GM20431 (cell line): ENCODE measurements around the gene PRKCB.

Source experiments
- in situ Hi-C: fragments of 300-500 bp; cut with MseI, MboI; formaldehyde crosslinking; loops from one replicate; pipeline ENCODE4 v1.15.0; 2020; ENCODE audit warnings: low sequenced_read_pairs; ENCODE audit not compliant: unreplicated experiment

PRKCB gene

GRCh38 chr16:23959072-23959751 lies 123.4 kb downstream of the PRKCB start:
- in situ Hi-C loops, result no loop called here

GRCh38 chr16:23959752-23960072 lies 123.9 kb downstream of the PRKCB start:
- in situ Hi-C loops, result no loop called here

- in situ Hi-C loops, result no loop called here
Observed at GRCh38 chr16:23960081-23960885, 124.5 kb downstream of the PRKCB start.

- in situ Hi-C loops, result no loop called here
Observed at GRCh38 chr16:23962001-23962400, 126.2 kb downstream of the PRKCB start.

DNA sequence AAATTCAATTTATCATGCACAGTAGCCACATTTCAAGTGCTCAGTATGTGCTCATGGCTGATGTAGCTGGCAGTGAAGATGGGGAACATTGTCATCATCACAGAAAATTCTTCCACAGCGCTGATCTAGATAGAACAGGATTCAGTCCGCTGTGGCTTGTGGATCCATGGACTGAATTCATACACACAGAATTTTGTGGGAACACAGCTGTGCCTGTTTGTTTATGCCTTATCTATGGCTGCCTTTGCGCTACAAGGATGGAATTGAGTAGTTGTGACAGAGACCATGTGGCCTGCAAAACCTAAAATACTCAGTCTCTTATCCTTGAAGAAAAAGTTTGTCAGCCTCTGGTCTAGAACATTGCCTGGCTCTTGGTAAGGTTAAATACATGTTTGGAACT lies 128.4 kb downstream of the PRKCB start:
- in situ Hi-C loops, result no loop called here

- in situ Hi-C loops, result no loop called here
Observed at GRCh38 chr16:23965137-23965733, 129.5 kb downstream of the PRKCB start.

GRCh38 chr16:23966597-23967394 lies 131.0 kb downstream of the PRKCB start:
- in situ Hi-C loops, result no loop called here

GRCh38 chr16:23967775-23968174 lies 132.0 kb downstream of the PRKCB start:
- in situ Hi-C loops, result no loop called here

DNA sequence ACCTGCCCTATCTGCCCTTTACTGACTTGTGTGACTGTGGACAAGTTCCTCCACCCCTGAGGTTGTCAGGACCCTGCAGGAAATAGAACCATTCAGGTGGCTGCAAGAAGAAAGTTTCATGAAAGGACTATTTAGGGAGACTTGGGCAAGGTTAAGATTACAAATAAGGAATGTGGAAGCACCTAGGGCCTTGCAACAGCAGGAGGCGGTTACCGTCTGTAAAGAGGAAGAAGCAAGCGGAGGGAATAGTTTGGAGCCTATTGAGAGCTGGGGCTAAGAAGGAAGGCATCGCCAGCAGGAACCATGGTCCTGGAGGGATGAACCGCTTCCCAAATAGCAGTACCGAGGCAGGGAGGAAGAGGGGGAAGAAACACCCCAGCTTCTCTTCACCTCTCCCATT lies 132.4 kb downstream of the PRKCB start:
- in situ Hi-C loops, result no loop called here

- in situ Hi-C loops, result no loop called here
Observed at GRCh38 chr16:23969468-23970297, 133.9 kb downstream of the PRKCB start.

DNA sequence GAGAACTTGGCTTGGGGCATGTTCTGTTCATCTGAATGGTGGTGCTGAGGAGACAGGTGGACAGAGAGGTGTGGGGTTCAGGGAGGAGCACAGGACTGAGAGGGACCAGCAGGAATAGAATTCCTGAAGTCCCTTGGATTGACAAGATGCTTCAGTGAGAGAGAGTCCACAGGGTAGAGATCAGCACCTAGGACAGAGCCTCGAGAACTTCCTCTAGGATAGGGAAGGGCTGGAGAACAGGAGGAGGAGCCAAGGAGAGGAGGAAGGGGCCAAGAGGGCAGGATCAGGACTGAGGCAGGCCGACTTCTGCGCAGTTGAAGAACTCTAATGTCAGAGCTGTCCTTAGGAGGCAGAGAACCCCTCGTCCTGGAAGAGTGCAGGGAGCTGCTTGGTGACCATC lies 138.4 kb downstream of the PRKCB start:
- in situ Hi-C loops, result no loop called here

DNA sequence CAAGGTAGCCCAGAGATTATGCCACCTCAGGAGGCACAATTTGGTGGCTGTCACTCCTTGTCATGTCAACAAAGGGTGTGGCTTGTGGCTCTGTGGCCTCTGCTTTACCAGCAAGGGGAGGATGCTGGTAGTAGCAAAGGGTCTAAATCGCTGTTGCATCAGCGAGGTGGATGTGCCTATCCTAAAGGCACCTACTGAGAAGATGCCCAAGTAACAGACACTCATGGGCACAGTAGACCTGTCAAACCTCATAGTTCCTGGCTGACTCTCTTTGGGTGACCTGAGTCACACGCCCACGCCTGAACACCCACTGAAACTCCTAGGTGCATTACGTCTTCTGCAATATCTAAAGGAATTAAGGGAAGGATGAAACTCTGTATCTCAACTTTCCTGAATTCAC lies 139.5 kb downstream of the PRKCB start:
- in situ Hi-C loops, result no loop called here

DNA sequence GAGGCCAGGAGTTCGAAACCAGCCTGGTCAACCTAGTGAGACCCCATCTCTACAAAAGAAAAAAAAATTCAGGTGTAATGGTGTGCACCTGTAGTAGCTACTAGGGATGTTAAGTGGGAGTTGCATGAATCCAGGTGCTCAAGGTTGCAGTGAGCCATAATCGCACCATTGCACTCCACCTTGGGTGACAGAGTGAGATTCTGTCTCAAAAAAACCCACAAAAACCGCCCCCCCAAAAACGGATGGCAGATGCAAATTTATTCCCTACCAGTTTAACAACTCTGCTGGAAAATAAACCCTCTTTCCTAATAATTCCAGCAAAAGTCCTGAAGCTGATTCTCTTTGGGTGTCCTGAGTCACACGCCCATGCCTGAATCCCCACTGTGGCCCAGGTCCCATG lies 140.3 kb downstream of the PRKCB start:
- in situ Hi-C loops, result no loop called here

- in situ Hi-C loops, result no loop called here
Observed at GRCh38 chr16:23976524-23976923, 140.7 kb downstream of the PRKCB start.

- in situ Hi-C loops, result no loop called here
Observed at GRCh38 chr16:23979441-23979840, 143.7 kb downstream of the PRKCB start.

GRCh38 chr16:23979982-23980381 lies 144.2 kb downstream of the PRKCB start:
- in situ Hi-C loops, result no loop called here

DNA sequence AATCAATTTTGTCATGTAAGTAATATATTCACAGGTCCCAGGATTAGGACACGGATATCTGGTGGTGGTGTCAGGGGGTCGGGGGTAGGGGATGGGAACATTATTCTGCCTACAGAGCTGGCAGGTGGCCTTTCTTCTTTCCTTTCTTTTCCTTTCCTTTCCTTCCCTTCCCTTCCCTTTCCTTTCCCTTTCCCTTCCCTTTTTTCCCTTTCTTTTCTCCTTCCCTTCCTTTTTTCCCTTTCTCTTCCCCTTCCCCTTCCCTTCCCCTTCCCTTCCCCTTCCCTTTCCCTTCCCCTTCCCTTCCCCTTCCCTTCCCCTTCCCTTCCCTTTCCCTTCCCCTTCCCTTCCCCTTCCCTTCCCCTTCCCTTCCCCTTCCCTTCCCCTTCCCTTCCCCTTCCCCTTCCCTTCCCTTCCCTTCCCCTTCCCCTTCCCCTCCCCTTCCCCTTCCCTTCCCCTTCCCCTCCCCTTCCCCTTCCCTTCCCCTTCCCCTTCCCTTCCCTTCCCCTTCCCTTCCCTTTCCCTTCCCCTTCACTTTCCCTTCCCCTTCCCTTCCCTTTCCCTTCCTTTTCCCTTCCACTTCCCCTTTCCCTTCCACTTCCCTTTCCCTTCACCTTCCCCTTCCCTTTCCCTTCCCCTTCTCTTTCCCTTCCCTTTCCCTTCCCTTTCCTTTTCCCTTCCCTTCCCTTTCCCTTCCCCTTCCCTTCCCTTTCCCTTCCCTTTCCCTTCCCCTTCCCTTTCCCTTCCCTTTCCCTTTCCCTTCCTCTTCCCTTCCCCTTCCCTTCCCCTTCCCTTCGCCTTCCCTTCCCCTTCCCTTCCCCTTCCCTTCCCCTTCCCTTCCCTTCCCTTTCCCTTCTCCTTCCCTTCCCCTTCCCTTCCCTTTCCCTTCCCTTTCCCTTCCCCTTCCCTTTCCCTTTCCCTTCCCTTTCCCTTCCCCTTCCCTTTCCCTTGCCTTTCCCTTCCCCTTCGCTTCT lies 145.9 kb downstream of the PRKCB start:
- in situ Hi-C loops, result no loop called here

DNA sequence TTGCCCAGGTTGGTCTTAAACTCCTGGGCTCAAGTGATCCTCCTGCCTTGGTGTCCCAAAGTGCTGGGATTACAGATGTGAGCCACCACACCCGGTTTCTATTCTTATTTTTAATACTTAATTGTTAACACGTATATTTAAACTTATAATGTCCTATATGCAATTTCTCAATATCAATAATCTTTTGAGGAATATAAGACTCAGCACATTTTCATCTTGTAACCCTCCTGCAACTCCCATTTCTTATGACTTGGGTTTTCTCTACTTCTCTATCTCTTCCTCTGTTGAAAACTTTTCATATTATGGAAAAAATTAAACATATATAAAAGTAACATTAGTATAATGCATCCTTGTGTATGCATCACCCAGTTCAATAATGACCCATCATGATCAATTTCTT lies 150.7 kb downstream of the PRKCB start:
- in situ Hi-C loops, result no loop called here

- in situ Hi-C loops, result no loop called here
Observed at GRCh38 chr16:23987443-23987842, 151.7 kb downstream of the PRKCB start.
